H1 (cell line): ENCODE results near the gene SOST. TPM values are rescaled to one million over a fixed set of nuclear protein-coding genes. Genes with fewer than 3 reads are reported as not detected.

Experiments
- CBX8 ChIP-seq: fragments of 300-800, 300-1000 bp; sonication (generic); IDR thresholded peaks from 2 replicates; pipeline ENCODE4 v1.7.1; 2016; ENCODE audit warnings: low read depth, low read length, borderline replicate concordance
- CEBPB ChIP-seq: IDR thresholded peaks from 2 replicates; pipeline ENCODE4 v1.6.1; 2012; ENCODE audit warnings: low read depth, low read length
- CREB1 ChIP-seq: IDR thresholded peaks from 2 replicates; pipeline ENCODE4 v1.6.1; 2012; ENCODE audit warnings: inconsistent platforms
- RFX5 ChIP-seq: IDR thresholded peaks from 2 replicates; pipeline ENCODE4 v1.6.1; 2011; ENCODE audit warnings: low read depth, low read length, improper control_type of control experiment, borderline replicate concordance
- SAP30 ChIP-seq: fragments of 300-600 bp; sonication (generic); IDR thresholded peaks from 2 replicates; pipeline ENCODE4 v1.7.1; 2012; ENCODE audit warnings: low read length, moderate library complexity, mild to moderate bottlenecking, inconsistent platforms; ENCODE audit not compliant: insufficient read depth, insufficient replicate concordance
- SUZ12 ChIP-seq: fragments of 200-600 bp; sonication (generic); IDR thresholded peaks from 2 replicates; pipeline ENCODE4 v1.6.1; 2012; ENCODE audit warnings: mild to moderate bottlenecking, inconsistent platforms, low read length, moderate library complexity, mixed read lengths
- polyA plus RNA-seq, 7 experiments: library from polyadenylated mRNA; depleted of rRNA in 3 of 7; stranded (reverse) in 5 of 7; unstranded in 2 of 7; fragments of >200 nt in 5 of 7; fragments of 200-250 nt in 2 of 7; gene quantifications; 1 replicate in 5 of 7; 2 replicates in 1 of 7; 4 replicates in 1 of 7; pipeline versions ENCODE4 v1.2.1 to v1.2.3, GENCODE V29; 2011 to 2013; ENCODE audit warnings: missing spikeins in 2 of 7, mixed read lengths in 2 of 7
- total RNA-seq: library from RNA; stranded (reverse); fragmentation: NEBNext Ultra II Directional; extraction: Animal tissue kit (Norgen Biotek cat#: 25700); gene quantifications from 2 replicates; pipeline ENCODE4 v1.2.1, GENCODE V29; 2021
- TF ChIP-seq, protein P1 (sequence below): IDR thresholded peaks from 2 replicates; pipeline ENCODE4 v1.6.1; 2011; ENCODE audit warnings: low read depth, mild to moderate bottlenecking, low read length; ENCODE audit not compliant: insufficient read depth

The SOST gene
- total and polyA plus RNA-seq, 2 of the 8 experiments (the other 6 are each of a cell fraction or from before 2014, with no cell fraction given) = 0.08 TPM; not detected in 1

DNA sequence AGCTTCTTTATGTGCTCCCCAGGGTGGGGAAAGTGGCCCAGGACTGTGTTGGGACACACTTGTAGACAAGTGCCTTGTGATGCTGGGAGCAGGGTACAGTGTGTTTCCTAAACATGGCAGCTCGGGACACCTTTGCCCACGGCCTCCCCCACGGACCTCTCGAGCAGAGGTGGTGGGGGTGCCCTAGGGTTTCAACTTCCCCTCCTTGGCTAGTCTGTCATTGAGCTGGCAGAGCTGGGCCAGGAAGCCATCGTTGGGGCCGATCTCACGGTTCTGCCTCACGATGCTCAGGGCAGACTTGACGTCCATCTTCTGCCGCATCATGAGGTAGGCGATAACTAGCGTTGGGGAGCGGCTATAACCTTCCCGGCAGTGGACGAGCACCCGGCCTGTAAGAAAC lies 10.8 kb upstream of the SOST start (continued):
- TF ChIP-seq, protein P1, sequence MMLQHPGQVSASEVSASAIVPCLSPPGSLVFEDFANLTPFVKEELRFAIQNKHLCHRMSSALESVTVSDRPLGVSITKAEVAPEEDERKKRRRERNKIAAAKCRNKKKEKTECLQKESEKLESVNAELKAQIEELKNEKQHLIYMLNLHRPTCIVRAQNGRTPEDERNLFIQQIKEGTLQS = no peak
- TF ChIP-seq CREB1 (no peak), SUZ12 (no peak), RFX5 (no peak), CEBPB (no peak), SAP30 (no peak), CBX8 (no peak)
